PC-3 (cell line): ENCODE measurements around the gene DOCK8.

Experiments used
- CTCF ChIP-seq: fragments of 300-600 bp; sonication (generic); conservative IDR thresholded peaks from 2 replicates; pipeline ENCODE4 v1.5.1; 2017; ENCODE audit warnings: antibody characterized with exemption, low read depth, mild to moderate bottlenecking, low read length
- EZH2 ChIP-seq: fragments of 300-600 bp; sonication (generic); IDR thresholded peaks from one replicate; pipeline ENCODE4 v1.6.1; 2017; ENCODE audit warnings: antibody characterized with exemption, mild to moderate bottlenecking, low read length; ENCODE audit not compliant: unreplicated experiment
- EZH2phosphoT487 ChIP-seq: fragments of 300-600 bp; sonication (generic); IDR thresholded peaks from 2 replicates; pipeline ENCODE4 v1.6.1; 2018; ENCODE audit warnings: mild to moderate bottlenecking, antibody characterized with exemption, low read length, borderline replicate concordance

- TF ChIP-seq CTCF (no peak), EZH2 (no peak), EZH2phosphoT487 (no peak)
Measured at GRCh38 chr9:237858-238345, 23.2 kb downstream of the DOCK8 start.
